Testis (tissue), 2 donors: ENCODE results near the gene CARD9.

Experiments
- CTCF ChIP-seq, 3 experiments: fragments of 450-650 bp in 2 of 3; fragments of 200-600 bp in 1 of 3; sonication (generic) in 1 of 3; IDR thresholded peaks; one replicate each; pipeline ENCODE4 v1.5.1; 2016 to 2019; ENCODE audit warnings: antibody characterized with exemption in 3 of 3, mild to moderate bottlenecking in 2 of 3, moderate library complexity in 1 of 3
- POLR2A ChIP-seq: fragments of 450-650 bp; IDR thresholded peaks from one replicate; pipeline ENCODE4 v1.6.1; 2017; ENCODE audit warnings: antibody characterized with exemption, mild to moderate bottlenecking, moderate library complexity

GRCh38 chr9:136373300-136374182 lies at the start of gene CARD9:
- no peak for TF ChIP-seq CTCF (IDR thresholded peaks at IDR 0.05)
- TF ChIP-seq POLR2A, result no peak
